Suprapubic skin (tissue), 4 donors: ENCODE results near the gene DLGAP4.

Experiments used
- CTCF ChIP-seq, 2 donors: fragments of 200-600 bp in 1 of 2; fragments of 450-650 bp in 1 of 2; sonication (generic) in 1 of 2; IDR thresholded peaks; one replicate each; pipeline ENCODE4 v1.5.1; 2016 to 2019; ENCODE audit warnings: antibody characterized with exemption in 2 of 2, mild to moderate bottlenecking in 1 of 2, moderate library complexity in 1 of 2
- EP300 ChIP-seq: sonication (generic); formaldehyde crosslinking; IDR thresholded peaks from one replicate; pipeline ENCODE4 v1.6.1; 2017; ENCODE audit warnings: antibody characterized with exemption
- POLR2A ChIP-seq, 2 donors: fragments of 450-650 bp; IDR thresholded peaks; one replicate each; pipeline ENCODE4 v1.6.1; 2017; ENCODE audit warnings: antibody characterized with exemption in 2 of 2, mild to moderate bottlenecking in 2 of 2, moderate library complexity in 2 of 2
- POLR2AphosphoS5 ChIP-seq, 3 donors: sonication (generic); formaldehyde crosslinking; IDR thresholded peaks; one replicate each; pipeline ENCODE4 v1.6.1; 2017; ENCODE audit warnings: antibody characterized with exemption in 3 of 3

GRCh38 chr20:36370991-36371790 lies 65.1 kb downstream of the DLGAP4 start:
- no peak for TF ChIP-seq CTCF (IDR thresholded peaks at IDR 0.05)
- TF ChIP-seq POLR2AphosphoS5 (IDR thresholded peaks at IDR 0.05): no peak
- TF ChIP-seq EP300: no peak
- no peak for TF ChIP-seq POLR2A (IDR thresholded peaks at IDR 0.05)
